Measurements from ENCODE around the gene FRMPD4.

DNA sequence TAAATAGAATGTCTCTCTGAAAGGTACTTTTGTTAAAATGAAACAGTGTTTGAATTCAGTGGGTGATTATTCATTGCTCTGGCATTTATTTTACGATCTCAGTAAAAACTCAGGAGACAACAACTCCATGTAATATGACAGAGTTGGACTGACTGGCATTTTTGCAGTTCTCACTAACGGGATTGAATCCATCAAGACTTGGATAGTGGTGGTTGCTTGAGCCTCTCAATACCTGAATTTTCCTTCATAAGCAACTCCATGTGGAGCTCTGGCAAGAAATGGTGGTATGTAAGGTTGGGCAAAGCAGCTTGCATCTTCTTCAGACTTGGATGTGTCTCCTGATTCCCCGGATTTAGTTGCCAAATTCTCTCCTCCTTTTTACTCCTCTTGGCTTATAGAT lies 72.7 kb downstream of the FRMPD4 start:
- TF ChIP-seq EZH2 (IDR thresholded peaks at IDR 0.05; ENCODE audit: low read length, missing control alignments), result no peak
- TF ChIP-seq, protein P1, sequence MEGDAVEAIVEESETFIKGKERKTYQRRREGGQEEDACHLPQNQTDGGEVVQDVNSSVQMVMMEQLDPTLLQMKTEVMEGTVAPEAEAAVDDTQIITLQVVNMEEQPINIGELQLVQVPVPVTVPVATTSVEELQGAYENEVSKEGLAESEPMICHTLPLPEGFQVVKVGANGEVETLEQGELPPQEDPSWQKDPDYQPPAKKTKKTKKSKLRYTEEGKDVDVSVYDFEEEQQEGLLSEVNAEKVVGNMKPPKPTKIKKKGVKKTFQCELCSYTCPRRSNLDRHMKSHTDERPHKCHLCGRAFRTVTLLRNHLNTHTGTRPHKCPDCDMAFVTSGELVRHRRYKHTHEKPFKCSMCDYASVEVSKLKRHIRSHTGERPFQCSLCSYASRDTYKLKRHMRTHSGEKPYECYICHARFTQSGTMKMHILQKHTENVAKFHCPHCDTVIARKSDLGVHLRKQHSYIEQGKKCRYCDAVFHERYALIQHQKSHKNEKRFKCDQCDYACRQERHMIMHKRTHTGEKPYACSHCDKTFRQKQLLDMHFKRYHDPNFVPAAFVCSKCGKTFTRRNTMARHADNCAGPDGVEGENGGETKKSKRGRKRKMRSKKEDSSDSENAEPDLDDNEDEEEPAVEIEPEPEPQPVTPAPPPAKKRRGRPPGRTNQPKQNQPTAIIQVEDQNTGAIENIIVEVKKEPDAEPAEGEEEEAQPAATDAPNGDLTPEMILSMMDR (conservative IDR thresholded peaks at IDR 0.05 in 1 of 2, IDR thresholded peaks at IDR 0.05 in 1 of 2; ENCODE audit: low read depth in 1 of 2, low read length in 2 of 2), result no peak
